Measurements from ENCODE around the gene AKR1E2.

The AKR1E2 gene

DNA sequence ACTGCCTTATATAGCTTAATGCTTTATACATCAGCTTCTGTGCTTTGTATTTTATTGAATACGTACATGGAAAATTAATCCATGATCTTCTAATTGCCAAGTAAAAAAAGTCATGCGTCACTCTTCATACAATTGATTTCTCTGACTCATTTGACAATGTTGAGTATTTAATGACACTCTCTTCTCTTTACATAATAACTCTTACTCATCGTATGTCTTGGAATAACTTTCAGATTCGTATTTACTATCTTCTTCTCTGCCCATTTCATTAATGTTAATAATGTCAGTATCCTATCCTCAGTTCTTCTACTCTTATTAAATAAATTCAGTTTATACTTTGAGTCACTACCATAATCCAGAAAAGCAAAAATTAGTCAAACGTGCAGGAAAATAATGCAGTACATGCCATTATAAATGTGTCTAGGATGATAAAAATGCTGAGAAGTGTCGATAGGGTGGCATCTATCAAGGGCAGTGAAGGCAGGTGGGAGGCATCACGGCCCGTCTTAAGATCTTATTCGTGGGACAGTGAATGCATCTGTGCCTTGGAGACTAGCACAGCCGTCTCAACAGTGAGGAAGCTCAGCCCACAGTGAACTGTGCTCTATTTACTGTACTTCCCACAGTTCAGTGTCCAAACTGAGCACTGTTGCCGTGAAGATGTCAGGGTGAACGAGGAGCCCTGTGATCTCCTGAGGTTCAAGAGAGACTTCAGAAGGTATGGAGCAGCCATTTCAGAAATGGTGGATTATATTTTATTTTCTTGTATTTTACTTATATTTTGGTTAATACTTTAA lies 39.8 kb upstream of the AKR1E2 start:
- TF ChIP-seq CTCF (conservative IDR thresholded peaks at IDR 0.05) (no peak), ZFX (IDR thresholded peaks at IDR 0.05) (no peak)
- H3K27ac ChIP-seq = no peak overlapping the region

- TF ChIP-seq ZFX (IDR thresholded peaks at IDR 0.05) = no peak
- no peak for TF ChIP-seq CTCF (conservative IDR thresholded peaks at IDR 0.05)
- no peak overlapping the region for H3K27ac ChIP-seq
Measured at GRCh38 chr10:4790045-4790444, 36.0 kb upstream of the AKR1E2 start.

- H3K27ac ChIP-seq = no peak overlapping the region
- no peak for TF ChIP-seq CTCF (conservative IDR thresholded peaks at IDR 0.05)
- no peak for TF ChIP-seq ZFX (IDR thresholded peaks at IDR 0.05)
Measured at GRCh38 chr10:4790922-4791321, 35.1 kb upstream of the AKR1E2 start.

- no peak for TF ChIP-seq ZFX (IDR thresholded peaks at IDR 0.05)
- TF ChIP-seq CTCF (conservative IDR thresholded peaks at IDR 0.05) = no peak
- H3K27ac ChIP-seq = no peak overlapping the region
Measured at GRCh38 chr10:4792381-4792780, 33.6 kb upstream of the AKR1E2 start.

- TF ChIP-seq ZFX (IDR thresholded peaks at IDR 0.05) = no peak
- TF ChIP-seq CTCF (conservative IDR thresholded peaks at IDR 0.05) = no peak
Measured at GRCh38 chr10:4801405-4801804, 24.6 kb upstream of the AKR1E2 start.

GRCh38 chr10:4802711-4803487 lies 23.1 kb upstream of the AKR1E2 start:
- no peak overlapping the region for H3K27ac ChIP-seq
- TF ChIP-seq CTCF (conservative IDR thresholded peaks at IDR 0.05) = no peak
- TF ChIP-seq ZFX (IDR thresholded peaks at IDR 0.05) = no peak

More at GRCh38 chr10:4801405-4801804, 24.6 kb upstream of the AKR1E2 start:
- no peak overlapping the region for H3K27ac ChIP-seq

DNA sequence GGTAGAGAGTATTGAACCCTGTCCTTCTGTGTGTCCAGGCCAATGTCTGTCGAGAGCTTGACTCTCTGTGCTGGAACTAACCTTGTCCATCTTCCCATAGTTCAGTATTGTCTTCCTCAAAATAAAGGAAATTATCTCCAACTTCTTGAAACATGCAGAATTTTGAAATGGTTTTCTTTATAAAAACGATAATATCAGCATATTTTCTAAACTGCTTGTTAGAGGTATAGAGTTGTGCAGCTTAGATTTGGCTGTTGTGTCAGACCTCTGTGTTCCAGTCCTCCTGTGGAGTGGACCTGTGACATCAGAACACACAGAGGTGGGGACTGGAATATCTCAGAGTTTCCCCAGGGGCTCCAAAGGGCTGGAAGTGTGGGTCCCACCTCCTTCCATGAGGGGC lies 22.2 kb upstream of the AKR1E2 start:
- H3K27ac ChIP-seq = no peak overlapping the region
- TF ChIP-seq CTCF (conservative IDR thresholded peaks at IDR 0.05) (no peak), ZFX (IDR thresholded peaks at IDR 0.05) (no peak)

All from C4-2B (cell line).